ENCODE results near the gene TGM5.
"Not testable (repeated sequence)": the region's sequence is repeated elsewhere in the genome, so short reads cannot be mapped to it uniquely, and the experiment has no call there.

Gene TGM5

GRCh38 chr15:43275740-43276562, 9.2 kb upstream of the TGM5 start:
- no peak for DNase-seq

DNA sequence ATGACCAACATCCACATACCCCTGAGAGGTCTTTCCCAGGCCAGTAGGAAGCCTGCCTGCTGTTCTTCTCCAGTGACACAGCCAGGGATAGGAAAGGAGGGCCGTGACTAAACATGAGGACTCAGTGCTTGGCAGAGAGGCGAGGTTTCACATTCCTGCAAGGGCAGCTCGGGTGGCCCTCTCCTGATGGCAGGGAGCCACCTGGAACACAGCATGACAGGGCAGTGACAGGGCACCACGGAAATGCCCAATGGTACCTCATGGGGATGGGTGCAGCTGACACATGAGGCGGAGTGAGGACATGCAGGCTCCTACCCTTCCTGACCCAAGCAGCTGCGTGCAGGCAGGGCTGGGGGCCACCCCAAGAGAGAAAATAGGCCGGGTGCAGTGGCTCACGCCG, 7.4 kb upstream of the TGM5 start:
- DNase-seq, result no peak

DNA sequence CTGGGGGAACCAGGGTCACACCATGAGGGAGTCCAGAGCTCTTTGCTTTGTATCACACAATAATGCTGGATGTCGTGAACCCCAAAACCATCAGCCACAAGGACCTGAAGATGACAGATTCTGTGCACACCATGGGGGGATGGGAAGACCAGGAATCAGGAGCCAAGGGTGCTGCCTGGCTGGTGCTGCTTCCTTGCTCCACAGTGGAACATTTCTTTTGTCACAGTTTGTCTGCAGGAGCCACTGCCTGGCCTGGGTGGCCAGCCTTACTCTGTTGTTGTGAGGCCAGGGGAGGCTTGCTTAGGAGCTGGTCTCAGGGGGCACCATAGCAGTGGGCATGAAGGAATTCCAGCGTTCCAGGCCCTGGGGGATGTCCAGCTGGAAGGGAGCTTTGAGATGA, 6.5 kb upstream of the TGM5 start:
- no peak for DNase-seq

DNA sequence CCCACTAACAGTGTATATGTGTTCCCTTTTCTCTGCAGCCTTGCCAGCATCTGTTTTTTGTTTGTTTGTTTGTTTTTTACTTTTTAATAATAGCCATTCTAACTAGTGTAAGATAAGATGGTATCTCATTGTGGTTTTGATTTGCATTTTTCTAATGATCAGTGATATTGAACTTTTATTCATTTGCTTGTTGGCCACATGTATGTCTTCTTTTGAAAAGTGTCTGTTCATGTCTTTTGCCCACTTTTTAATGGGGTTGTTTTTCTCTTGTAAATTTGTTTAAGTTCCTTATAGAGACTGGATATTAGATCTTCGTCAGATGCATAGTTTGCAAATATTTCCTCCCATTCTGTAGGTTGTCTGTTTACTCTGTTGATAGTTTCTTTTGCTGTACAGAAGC, 5.2 kb upstream of the TGM5 start:
- DNase-seq, result not testable (repeated sequence)

- no peak for DNase-seq
Measured at GRCh38 chr15:43270676-43271306, 4.1 kb upstream of the TGM5 start.

GRCh38 chr15:43270113-43270665, 3.5 kb upstream of the TGM5 start:
- no peak for DNase-seq

GRCh38 chr15:43268111-43269105, 1.7 kb upstream of the TGM5 start:
- DNase-seq, result no peak

DNA sequence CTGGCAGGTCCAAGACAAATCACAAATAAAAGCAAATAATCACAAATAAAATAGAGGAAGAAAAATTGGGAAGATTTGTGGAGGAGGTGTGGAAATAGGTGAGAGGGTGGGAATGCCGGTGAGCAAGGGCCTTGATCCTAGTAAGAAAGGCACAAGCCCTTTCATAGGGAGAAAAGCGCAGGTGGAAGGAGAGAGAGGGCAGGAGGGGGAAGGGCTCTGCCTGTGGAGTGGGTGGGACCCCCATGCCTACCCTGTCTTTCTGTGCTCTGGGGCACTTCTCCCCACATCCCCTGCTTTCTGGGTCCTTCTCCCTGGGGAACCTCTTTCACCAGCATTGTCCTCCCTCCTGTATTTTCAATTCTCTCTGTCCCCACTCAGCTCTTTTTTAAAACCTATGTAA, 711 bp upstream of the TGM5 start:
- no peak for DNase-seq

GRCh38 chr15:43266386-43266785, 342 bp downstream of the TGM5 start:
- no peak for DNase-seq

GRCh38 chr15:43260011-43260615, 6.6 kb downstream of the TGM5 start:
- DNase-seq, result no peak

GRCh38 chr15:43258781-43259180, 7.9 kb downstream of the TGM5 start:
- DNase-seq, result no peak

- no peak for DNase-seq
Measured at GRCh38 chr15:43256341-43256740, 10.4 kb downstream of the TGM5 start.

GRCh38 chr15:43255376-43255775, 11.4 kb downstream of the TGM5 start:
- DNase-seq, result no peak

- no peak for DNase-seq
Measured at GRCh38 chr15:43253431-43254403, 13.0 kb downstream of the TGM5 start.

- DNase-seq, result no peak
Measured at GRCh38 chr15:43251871-43252250, 14.9 kb downstream of the TGM5 start.

GRCh38 chr15:43251185-43251870, 15.4 kb downstream of the TGM5 start:
- DNase-seq, result no peak

DNA sequence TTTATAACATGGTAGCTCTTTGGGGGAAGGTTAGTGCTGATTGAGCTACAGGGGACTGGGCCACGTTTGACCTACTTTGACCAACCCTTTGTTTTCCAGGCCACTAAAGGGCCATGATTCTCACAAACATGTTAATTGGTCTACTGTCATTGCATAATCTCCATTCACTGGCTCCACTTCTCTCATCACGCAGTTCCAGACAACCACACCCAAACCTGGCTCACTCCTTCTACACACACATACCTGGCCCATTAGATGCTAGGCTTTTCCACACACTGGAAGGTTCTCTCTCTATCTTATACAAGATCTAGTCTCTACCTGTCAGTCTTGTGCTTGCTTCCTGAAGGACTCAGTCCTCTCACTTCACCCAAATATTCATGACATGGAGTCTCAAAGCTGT, 15.9 kb downstream of the TGM5 start:
- no peak for DNase-seq

DNA sequence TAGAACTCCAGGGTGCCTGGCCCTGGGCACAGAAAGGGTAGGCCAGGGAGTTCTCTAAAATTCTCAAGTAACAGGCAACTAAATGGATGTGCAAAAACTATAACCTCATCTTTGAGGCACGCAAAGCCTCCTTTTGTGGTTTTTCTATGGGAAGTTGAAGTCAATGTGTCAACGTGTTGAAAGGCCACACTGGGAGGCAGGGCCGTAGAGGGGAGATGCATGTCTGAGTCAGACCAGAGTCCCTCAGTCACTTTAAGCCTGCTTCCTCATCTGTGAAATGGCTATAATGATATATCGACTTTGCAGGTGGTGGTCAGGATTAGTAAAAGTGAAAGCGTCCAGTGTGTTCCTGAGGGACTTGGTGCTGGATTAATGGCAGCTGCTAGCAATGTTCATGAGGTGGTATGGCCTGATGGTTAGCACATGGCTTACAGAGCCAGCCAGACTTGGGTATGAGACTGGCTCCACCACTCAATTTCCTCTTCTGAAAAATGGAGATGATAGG, 17.0 kb downstream of the TGM5 start:
- DNase-seq, result no peak

DNA sequence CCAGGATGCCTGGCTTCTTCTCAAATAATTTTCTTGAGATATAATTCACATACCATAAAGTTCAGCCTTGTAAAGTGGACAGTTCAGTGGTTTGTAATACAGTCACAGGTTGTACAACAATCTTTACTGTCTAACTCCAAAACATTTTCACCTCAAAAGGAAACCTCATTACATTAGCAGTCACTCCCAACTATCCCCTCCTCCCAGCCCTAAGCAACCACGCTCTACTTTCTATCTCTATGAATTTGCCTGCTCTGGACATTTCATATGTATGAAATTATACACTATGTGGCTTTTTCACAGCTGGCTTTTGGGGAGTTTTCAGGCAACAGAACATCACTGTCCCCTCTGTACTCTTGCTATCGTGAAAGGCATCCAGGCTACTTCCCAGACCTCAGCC, 17.5 kb downstream of the TGM5 start:
- no peak for DNase-seq

GRCh38 chr15:43246261-43246774, 20.4 kb downstream of the TGM5 start:
- no peak for DNase-seq
